Lung microvascular endothelial cell (primary cell): ENCODE data around the gene HNRNPM. TPM values are rescaled to one million over a fixed set of nuclear protein-coding genes. Genes with fewer than 3 reads are reported as not detected.
"Not testable (repeated sequence)": the region's sequence is repeated elsewhere in the genome, so short reads cannot be mapped to it uniquely, and the experiment has no call there.

Experiments used
- DNase-seq, 2 donors: peaks; one replicate each; pipeline versions ENCODE4 v3.0.0 to v3.0.0-alpha.2; 2010; ENCODE audit warnings: low read depth in 2 of 2
- total RNA-seq: library from RNA; depleted of rRNA; stranded (reverse); fragments of >200 nt; gene quantifications from 2 replicates; pipeline ENCODE4 v1.2.1, GENCODE V29; 2014

Gene HNRNPM
- total RNA-seq, 1 donor from 2014 or later: 45.8 TPM

DNA sequence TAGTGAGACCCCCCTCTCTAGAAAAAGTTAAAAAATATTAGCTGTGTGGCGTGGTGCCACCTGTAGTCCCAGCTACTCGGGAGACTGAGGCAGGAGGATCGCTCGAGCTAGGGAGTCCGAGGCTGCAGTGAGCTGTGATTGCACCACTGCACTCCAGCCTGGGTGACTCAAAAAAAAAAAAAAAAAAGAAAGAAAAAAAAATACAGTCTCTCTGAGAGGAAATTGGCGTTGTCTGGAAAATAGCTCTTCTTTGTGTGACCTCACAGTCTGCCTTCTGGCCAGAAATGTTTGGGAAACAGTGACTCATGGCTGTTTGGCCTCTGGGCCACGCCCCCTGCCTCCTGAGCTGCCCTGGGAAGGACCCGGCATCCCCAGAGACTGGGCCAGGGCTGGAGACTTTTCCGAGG is 21.0 kb upstream of the HNRNPM start:
- DNase-seq: peak; percentile 97 to 98

DNA sequence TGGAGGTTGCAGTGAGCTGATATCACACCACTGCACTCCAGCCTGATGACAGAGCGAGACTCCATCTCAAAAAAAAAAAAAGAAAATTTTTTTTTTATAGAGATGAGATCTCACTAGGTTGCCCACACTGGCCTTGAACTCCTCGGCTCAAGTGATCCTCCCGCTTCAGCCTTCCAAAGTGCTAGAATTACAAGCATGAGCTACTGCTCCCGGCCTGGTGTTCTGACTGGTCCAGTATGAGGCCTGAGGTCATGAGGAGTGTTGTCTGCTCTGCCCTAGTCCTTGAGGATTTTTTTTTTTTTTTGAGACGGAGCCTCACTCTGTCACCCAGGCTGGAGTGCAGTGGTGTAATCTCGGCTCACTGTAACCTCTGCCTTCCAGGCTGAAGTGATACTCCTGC is 19.4 kb upstream of the HNRNPM start:
- DNase-seq: not testable (repeated sequence)

DNA sequence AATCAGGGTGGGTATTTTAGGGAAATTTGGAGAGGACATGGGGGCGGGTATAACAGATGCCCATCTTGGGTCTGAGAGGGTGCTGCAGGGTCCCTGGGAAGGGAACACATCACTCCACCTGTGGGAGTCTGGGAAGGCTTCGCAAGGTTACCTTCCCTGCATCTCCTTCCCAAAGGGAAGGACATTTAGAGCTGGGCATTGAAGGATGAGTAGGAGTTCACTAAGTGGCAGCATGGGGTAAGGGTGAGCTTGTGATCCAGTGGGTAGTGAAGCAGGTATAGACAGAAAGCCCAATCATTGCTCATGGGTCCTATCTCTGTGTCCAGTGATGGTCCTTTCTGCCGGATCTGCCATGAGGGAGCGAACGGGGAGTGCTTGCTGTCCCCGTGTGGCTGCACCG is 18.5 kb upstream of the HNRNPM start:
- no peak for DNase-seq

DNA sequence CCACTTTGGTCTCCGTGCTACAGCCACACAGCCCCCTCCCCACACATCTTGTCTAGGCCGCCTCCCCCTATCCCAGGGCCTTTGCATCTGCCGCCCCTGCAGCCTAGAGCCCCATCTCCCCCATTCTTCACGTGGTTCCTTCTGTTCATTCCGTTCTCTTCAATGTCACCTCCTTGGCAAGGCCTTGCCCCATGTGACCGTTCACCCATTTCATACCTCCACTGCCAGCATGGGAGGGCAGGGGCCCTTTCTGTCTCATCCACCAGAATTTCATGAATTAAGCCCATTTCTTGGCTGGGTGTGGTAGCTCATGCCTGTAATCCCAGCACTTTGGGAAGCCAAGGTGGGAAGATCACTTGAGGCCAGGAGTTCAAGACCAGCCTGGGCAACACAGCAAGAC is 15.7 kb upstream of the HNRNPM start:
- DNase-seq: no peak

DNA sequence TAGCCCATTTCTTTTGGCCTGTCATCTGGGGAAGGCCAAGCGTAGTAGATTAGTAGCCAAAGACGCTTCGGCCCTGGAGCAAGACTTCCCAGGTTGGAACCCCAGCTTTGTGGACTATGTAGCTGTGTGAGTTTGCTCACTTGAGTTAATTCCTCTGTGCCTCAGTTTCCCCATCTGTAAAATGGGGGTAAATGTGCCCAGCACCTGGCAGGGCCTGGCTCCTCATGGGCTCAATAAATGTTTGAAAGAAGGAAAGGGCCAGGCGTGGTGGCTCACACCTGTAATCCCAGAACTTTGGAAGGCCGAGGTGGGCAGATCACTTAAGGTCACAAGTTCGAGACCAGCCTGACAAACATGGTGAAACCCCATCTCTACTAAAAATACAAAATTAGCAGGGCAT is 14.9 kb upstream of the HNRNPM start:
- no peak for DNase-seq

DNA sequence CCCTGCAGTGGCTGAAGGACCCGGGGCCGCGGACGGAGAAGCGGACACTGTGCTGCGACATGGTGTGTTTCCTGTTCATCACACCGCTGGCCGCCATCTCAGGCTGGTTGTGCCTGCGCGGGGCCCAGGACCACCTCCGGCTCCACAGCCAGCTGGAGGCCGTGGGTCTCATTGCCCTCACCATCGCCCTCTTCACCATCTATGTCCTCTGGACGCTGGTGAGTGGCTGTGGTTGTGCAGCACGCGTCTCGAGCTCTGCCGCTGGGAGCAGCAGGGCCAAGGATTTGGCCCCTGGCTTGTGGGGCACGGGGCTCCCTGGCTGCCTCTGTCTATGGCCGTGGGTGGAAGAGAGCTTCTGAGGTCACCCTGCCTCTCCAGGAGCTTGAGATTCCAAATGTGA is 14.1 kb upstream of the HNRNPM start:
- DNase-seq: no peak

DNA sequence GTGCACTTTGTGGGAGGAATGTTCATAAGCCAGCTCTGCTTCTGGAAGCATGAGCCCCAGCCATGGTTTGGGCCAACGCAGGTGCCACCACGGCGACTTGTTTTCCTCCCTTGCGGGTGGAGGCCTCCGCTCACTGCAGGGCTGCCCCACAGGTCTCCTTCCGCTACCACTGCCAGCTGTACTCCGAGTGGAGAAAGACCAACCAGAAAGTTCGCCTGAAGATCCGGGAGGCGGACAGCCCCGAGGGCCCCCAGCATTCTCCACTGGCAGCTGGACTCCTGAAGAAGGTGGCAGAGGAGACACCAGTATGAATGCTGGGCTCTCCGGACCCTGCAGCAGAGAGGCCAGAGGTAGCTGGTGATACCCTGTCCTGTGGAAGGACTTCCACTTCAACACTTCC is 6.5 kb upstream of the HNRNPM start:
- DNase-seq: no peak

DNA sequence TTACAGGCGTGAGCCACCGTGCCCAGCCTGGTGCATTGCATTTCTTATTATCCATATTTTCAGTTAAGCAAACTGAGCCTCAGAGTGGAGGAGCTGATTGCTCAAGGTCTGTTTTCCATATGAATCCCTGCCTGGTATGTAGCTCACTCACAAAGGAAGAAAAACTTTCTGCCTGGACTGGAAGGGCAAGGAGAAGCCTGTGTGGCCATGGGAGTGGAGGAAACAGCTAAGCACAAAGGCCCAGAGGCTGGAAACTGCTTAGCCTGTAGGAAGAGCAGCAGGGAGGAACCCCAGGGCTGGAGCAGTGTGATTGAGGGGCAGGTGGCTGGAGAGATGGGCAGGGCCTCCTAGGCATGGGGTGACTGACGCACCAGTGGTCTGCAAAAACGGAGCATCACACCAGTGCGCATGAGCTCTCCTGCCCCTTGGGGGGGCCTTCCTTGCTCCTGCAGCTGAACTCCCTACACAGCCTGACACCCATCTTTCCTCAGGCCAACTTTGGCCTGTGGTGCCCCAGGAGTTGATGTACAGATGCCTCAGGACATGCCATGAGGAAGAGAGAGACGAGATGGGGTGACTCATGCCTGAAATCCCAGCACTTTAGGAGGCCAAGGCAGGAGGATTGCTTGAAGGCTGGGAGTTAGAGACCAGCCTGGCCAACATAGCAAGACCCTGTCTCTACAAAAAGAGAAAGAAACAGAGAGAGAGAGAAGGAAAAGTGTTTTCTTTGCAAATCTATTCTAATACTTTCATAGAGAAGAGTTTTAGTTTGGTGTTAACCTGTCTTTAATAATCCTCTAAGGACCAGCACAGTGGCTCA is 2.8 kb upstream of the HNRNPM start:
- DNase-seq: no peak

DNA sequence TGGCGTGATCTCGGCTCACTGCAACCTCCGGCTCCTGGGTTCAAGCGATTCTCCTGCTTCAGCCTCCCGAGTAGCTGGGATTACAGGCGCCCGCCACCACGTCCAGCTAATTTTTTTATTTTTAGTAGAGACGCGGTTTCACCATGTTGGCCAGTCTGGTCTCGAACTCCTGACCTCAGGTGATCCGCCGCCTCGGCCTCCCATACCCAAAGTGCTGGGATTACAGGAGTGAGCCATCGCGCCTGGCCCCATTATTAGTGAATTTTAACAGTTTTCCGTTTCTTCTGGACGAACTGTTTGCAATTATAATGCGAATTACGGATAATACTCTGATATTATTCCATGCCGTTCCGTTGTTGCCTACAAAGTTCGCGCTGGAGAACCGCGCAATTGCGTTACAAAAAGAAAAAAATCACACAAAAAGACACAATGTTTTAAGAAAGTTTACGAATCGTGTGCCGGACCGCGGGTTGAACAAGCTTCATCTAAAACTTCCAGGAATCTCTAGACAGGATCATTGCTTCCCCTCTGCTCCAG is 567 bp upstream of the HNRNPM start:
- not testable (repeated sequence) for DNase-seq

DNA sequence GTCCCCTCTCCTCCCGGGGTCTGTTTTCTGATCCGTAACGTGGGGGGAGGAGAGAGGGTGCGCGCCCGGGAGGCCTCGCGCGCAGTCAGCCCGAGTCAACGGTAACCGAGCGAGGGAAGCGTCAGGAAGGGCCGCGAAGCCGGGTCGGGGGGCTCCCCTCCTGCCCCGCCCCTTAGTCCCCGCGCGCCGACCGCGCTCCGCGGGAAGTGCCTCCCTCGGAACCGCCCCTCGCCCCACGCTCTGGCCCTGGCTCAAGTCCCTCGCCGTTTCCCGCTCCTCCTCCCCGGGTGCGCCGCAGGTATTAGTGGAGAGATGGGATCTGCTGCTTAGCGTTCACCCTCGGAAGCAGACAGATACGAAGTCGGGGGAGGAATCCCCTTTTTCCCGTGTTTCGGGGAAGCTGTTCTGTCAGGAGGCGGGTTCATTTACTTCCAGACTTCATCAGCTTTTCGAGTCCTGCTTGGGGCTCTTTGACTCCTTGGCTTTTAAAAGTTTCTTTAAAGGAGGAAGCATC is 770 bp downstream of the HNRNPM start:
- peak; percentile 61 to 70 for DNase-seq

DNA sequence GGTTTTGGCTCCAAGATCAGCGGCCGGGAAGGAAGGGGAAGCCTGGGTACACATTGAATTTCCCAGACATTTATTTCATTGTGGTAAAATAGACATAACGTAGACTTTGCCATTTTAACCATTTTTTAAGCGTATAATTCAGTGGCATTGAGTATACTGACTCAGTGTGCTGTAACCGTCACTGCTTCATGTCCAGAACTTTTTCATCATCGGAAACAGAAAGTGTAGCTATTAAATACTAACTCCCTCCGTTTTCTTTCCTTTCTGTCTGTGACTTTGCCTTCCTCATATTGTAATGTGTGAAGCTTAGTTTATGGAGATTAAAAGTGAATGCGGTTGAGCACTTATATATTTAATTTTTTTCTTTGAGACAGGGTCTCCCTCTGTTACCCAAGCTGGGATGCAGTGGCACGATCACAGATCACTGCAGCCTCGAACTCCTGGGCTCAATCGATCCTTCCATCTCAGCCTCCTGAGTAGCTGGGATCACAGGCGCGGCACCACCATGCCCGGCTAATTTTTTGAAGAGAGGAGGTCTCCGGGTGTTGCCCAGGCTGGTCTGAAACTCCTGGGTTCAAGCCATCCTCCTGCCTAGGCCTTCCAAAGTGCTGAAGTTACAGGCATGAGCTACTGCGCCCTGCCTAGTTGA is 1.4 kb downstream of the HNRNPM start:
- DNase-seq: peak; percentile 29 to 37

DNA sequence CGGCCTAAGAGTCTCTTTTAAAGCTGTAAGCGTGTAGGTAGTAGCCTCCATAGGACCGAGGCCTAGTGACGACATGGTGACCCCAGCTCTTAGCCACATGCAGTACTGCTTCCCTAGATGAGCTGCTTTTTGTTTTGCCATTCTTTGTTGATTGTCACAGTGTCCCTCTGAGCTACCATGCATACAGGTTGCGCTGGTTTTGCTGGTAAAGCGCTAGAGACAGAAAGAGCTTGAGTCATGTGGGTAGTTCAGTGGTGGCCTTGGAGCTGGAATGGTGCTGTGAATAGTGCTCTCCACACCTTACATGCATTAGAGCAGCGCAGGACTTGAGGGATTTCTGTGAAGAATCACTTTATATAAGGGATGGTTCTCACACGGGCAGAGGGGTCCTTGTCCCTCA is 5.1 kb downstream of the HNRNPM start:
- no peak for DNase-seq

DNA sequence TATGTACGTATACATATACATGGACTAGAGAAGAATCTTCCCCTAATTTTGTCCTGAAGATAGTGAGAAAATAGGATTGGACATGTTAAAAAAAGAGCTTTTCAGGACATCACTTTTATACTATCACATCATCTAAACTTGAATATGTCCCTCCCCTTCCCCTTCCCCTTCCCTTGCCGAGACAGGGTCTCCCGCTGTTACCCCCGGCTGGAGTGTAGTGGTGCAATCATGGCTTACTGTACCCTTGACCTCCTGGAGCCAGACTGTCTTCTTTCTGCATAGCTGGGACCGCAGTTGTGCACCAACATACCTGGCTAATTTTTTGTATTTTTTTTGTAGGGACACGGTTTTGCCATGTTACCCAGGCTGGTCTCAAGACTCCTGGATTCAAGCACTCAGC is 6.6 kb downstream of the HNRNPM start:
- DNase-seq: no peak

DNA sequence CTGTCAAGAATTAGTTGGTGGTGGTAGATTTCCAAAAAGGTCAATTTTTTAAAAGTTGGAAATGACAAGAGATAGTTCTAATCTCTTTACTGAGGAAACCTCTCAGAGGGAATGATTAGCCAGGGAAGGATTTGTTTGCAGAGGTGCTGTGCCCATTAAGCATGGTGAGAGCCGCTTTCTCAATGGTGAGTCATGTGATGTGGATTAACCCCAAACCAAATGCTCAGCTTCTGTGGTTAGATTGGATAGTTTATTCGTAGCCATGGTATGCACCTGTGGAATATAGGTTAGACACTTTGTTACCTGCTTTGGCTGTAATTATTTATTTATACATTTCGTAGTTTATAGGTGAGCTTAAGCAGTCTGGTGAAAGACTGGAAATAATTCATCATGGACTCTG is 7.1 kb downstream of the HNRNPM start:
- DNase-seq: peak in 1 of 2 donors; percentile 14

DNA sequence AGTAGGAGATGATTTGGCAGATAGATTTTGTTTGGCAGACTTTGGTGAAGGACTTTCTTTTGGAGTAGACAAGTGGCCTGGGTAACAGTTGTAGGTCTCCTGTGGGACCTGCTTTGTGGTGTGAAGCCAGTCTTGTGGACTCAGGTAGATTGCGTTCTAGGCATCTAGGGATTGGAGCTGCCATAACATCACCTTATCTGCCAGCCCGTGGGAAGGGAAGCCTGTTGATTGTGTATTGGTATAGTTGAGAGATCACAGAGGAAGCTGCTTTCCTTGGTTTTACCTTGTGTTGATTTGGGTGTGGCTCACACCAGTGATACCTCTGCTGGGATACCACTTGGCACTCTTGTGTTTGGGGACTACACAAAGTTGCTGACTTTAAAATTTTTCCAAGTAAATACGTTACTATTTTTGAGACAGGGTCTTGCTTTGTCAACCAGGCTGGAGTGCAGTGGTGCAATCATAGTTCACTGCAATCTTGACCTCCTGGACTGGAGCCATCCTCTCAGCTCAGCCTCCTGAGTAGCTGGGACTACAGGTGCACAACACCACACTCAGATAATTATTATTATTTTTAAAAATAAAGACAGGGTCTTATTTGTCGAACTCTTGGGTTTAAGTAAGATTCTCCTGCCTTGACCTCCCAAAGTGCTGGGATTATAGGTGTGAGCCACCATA is 7.8 kb downstream of the HNRNPM start:
- no peak for DNase-seq

DNA sequence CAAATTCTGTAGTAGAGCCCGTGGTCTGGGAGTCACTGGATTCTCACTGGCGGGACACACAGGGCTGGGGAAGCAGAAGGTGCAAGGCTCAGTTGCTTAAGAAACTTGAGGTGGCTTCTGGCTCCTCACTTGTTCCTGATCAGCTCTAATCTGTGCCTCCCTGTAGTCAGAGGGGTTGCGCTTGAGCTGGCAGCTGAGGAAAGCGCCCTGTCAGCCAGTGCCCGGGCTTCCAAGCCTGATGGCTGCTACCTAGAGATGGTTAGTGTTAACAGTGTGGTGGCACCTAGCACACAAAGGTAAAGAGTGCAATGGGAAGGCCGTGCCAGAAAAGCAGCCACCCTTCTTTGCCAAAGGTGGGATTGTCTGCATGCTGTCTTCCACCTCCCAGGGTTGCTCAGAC is 8.8 kb downstream of the HNRNPM start:
- no peak for DNase-seq

DNA sequence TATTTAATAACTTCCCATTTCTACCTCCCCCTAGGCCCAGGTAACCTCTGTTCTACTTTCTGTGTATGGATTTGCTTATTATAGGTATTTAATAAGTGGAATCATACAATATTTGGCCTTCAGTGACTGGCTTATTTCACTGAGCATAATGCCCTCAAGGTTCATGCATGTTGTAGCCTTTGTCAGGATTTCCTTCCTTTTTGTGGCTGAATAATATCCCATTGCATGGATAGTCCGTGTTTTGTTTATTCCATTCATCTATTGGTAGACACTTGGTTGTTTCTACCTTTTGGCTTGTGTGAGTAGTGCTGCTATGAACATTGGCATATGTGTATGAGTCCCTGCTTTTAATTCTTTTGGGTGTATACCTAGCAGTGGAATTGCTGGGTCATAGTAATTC is 9.4 kb downstream of the HNRNPM start:
- peak; percentile 44 to 69 for DNase-seq

DNA sequence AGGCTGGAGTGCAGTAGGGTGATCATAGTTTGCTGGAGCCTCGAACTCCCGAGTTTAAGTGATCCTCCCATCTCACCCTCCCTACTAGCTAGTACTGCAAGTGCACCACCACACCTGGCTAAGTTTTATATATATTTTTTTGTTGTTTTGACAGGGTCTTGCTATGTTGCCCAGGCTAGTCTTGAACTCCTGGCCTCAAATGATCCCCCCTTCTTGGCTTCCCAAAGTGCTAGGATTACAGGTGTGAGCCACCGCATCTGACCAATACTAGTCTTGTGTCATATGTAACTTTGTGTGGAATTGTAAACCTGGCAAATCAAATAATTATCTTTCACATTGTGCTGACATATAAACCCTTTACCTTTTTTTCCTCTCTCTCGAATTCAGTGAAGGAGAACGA is 10.2 kb downstream of the HNRNPM start:
- no peak for DNase-seq

DNA sequence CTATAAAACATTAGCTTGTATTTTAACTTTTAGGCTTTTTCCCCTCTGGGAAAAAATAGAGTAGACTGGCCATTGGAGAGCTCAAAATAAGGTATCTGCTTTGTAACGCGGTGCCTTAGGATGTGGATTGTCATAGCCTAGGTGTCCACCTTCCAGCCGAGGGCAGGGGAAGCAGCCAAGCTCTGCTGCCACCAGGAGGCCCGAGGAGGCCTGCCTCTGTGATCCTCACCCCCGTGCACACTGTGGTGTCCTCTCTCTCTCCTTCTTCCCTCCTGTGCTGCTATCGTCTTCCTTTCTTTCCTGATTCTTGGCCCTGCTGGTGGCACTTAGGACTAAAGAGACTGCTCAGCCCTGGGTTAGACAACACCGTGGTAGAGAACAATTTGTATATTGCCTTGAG is 11.3 kb downstream of the HNRNPM start:
- peak in 1 of 2 donors; percentile 23 for DNase-seq

DNA sequence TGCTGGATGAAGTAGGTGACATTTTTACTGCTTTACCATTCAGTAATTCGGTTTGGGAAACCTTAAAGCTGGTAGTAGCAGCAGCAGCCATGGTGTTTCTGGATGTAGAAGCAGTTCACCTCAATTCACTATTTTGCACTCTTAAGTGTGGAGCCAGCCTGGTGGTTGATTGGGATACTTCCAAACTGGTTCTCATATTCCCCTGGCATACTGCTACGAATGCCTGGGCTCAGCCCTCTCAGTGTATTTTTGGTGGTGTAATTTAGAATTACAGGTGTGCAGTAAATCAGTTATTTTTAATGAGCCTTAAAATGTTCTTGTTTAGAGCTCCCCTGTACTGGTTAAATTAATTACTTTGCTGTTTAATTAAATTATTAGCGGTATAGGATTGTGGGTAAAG is 12.4 kb downstream of the HNRNPM start:
- DNase-seq: no peak

DNA sequence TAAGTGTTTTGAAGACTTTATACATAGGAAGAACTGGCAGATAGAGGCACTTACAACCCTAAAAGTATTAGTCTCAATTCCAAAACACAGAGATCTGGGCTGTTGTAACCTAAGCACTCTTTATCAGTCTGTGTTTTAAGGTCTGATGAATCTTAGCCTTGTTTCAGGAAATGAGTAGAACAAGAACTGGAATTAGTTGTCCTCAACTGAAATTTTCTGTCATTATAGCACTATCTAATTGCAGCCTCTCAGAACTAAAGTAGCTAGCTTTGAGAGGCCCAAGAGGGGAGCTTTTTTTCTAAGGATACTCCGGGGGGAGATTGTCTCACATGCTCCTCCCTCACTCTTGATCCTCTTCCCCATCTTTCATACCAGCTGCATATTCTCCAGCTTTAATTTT is 13.1 kb downstream of the HNRNPM start:
- DNase-seq: no peak

DNA sequence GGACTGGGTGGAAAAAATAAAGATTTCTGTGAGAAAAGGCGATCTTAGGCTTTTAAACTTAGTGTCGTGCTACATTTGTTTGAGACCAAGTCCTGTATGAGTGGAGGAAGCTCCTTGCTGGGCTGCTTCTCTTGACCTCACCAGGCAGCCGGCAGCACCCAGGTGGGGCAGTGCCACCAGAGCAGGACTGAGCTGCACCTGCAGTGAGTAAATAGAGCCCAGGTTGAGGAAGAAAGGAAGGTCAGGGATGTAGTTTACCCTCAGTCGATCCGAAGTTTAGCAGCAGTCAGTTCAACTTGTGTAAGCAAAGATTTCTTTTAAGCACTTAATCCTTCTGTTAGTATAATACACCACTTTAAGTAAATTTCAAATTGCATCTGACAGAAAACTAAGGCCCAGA is 13.6 kb downstream of the HNRNPM start:
- no peak for DNase-seq
